A549 treated with AZD2906 at 1 μM for 4 hours (cell line): ENCODE results near the gene TMEM218. TPM values are rescaled to one million over a fixed set of nuclear protein-coding genes. Genes with fewer than 3 reads are reported as not detected.

ENCODE experiments used
- total RNA-seq: library from RNA; stranded (reverse); fragments of 200-300 nt; extraction: Qiagen RNA extraction; gene quantifications from 5 replicates; pipeline ENCODE4 v1.2.3, GENCODE V29; 2022

TMEM218 gene
- 18.9 to 22.3 TPM (median 22.1 TPM) in 5 replicates for total RNA-seq

DNA sequence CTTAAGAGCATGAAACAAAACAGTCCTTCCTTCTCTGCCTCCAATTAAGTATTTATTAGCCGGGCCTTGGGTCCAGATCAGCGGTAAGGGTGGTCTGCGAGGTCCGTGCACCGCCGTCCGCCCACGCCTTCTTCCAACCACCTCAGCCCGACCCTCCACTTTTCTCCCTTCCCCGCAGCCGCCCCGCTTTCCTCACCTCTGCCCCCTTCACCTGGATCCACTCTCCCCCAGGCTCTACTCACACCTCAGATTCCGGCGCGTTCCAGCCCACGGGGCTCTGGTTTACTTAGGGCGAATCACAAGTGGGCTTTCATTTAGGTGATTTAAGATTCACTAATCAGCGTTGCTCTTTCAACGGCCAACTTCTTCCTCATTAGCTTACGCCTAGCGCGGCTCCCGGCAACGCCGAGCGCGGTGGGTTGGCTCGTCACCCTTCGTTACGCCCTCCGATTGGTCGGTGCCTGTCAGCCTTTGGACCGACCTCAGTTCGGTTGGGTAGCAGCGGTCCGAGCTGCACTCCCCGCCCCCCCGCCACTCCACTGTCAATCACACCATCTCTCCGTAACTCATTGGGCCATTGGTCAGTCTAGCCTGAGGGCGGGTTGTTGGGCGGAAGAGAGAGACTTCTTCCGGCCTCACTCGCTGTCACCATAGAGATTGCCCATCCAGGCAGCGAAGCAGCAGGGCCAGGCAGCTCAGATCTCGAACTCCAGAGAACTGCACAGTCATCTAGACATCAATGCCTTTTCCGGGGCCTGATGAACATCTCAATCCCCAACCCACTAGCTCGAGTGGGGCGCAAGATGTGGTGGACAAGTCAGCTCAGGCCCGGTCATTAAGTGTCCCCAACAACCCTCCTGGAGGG is at the start of gene TMEM218:
Gene TMEM218 (minus strand): TSS at position 284 of the 865 bp plus-strand sequence. CDS start 9,385 bp downstream, outside the sequence.

GRCh38 chr11:125062931-125063428 is 48.4 kb downstream of the TMEM218 start, which contains the start of gene SLC37A2:
Gene SLC37A2 (plus strand): TSS chr11:125063305. CDS start chr11:125063368, 63 bp downstream.

Other genes starting within 250 kb of the TMEM218 start
- 2.3 to 3.4 TPM (median 2.7 TPM) in 5 replicates for gene ROBO3, start 246.2 kb downstream of the TMEM218 start, total RNA-seq
- not detected in 5 replicates for gene ROBO4, start 213.8 kb downstream of the TMEM218 start, total RNA-seq
- not detected in 5 replicates for gene HEPN1, start 192.4 kb downstream of the TMEM218 start, total RNA-seq
- not detected in 5 replicates for gene HEPACAM, start 175.6 kb downstream of the TMEM218 start, total RNA-seq
- gene CCDC15, start 157.4 kb downstream of the TMEM218 start, total RNA-seq = 0.41 to 0.62 TPM (median 0.53 TPM) in 5 replicates
- gene SLC37A2, start 48.3 kb downstream of the TMEM218 start, total RNA-seq = 0.04 to 0.16 TPM (median 0.11 TPM) in 5 replicates
- gene PKNOX2, start 53.1 kb upstream of the TMEM218 start, total RNA-seq = 0.02 TPM in 1 of 5 replicates, not detected in the others